ENCODE measurements around the gene TES.

Gene TES

DNA sequence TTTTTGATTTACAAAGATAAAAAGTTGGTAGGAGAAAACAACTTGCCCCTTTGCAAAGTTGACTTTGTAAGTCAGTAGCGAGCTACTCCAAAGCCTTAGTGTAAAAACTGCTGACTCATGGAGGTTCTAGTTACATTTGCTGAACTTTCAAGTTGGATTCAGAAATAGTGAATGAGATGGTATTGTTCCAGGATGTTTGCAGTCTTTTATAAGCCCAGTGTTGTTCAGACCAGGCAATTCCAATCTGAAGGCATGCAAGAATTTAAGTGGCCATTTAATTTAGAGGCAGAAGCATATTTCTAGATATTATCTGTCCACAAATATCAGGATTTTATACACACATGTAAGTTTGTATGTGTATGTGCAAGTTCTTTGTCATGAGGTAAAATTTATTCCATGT lies 21.6 kb downstream of the TES start:
- H3K4me3 ChIP-seq (ENCODE audit: low read depth, low read length): no peak overlapping the region
- no peak overlapping the region for H3K4me2 ChIP-seq (ENCODE audit: low read length)
- no peak overlapping the region for H3K9ac ChIP-seq (ENCODE audit: low read length)
- H2AFZ ChIP-seq (ENCODE audit: insufficient read depth, low read length, poor library complexity): no peak overlapping the region
- no peak overlapping the region for H3K23ac ChIP-seq (ENCODE audit: low read length)
- H4K91ac ChIP-seq (ENCODE audit: low read depth, low read length): no peak overlapping the region
- H2AK5ac ChIP-seq (ENCODE audit: low read length): no peak overlapping the region
- no CpG with 5 or more reads among the region's 1 CpG for WGBS (ENCODE audit: extremely low coverage, insufficient coverage, insufficient read length)
- no peak for DNase-seq
- no peak overlapping the region for H2BK5ac ChIP-seq (ENCODE audit: low read depth, low read length, poor library complexity)
- peaks cover 2 to 3% of the 10 kb centered on the region in 2 experiments for H3K36me3 ChIP-seq (ENCODE audit: control insufficient read depth in 1 of 2, insufficient read depth in 2 of 2, low read length in 2 of 2)
- no peak overlapping the region for H3K18ac ChIP-seq (ENCODE audit: low read length)
- no peaks in the 10 kb centered on the region for H3K9me3 ChIP-seq (ENCODE audit: insufficient read depth, low read depth, low read length)
- H3K27me3 ChIP-seq (ENCODE audit: insufficient read depth, low read length): no peaks in the 10 kb centered on the region
- no peak overlapping the region for H3K14ac ChIP-seq (ENCODE audit: low read length)
- no peak overlapping the region for H2BK120ac ChIP-seq (ENCODE audit: insufficient read depth, low read length, poor library complexity)
- peaks cover 4% of the 10 kb centered on the region for H3K79me2 ChIP-seq (ENCODE audit: control insufficient read depth, insufficient read depth, low read length, poor library complexity)
- peaks cover 2% of the 10 kb centered on the region in 2 experiments for H3K4me1 ChIP-seq (ENCODE audit: control insufficient read depth in 1 of 2, insufficient read depth in 2 of 2, low read length in 2 of 2)
- no peak overlapping the region for H3K4ac ChIP-seq (ENCODE audit: low read depth, low read length)
- no peaks in the 10 kb centered on the region for H3K79me1 ChIP-seq (ENCODE audit: low read length)
- no peak overlapping the region for H4K8ac ChIP-seq (ENCODE audit: low read depth, low read length)
- no peak overlapping the region for H4K12ac ChIP-seq (ENCODE audit: low read depth, low read length)
- no peak overlapping the region for H2BK12ac ChIP-seq (ENCODE audit: low read length)
- H3K27ac ChIP-seq (ENCODE audit: low read depth, low read length): no peak overlapping the region

- Histone ChIP-seq H2BK120ac (ENCODE audit: insufficient read depth, low read length, poor library complexity) (no peak overlapping the region), H3K9me3 (ENCODE audit: insufficient read depth, low read depth, low read length) (no peaks in the 10 kb centered on the region), H3K4me2 (ENCODE audit: low read length) (no peak overlapping the region), H3K4me1 (ENCODE audit: control insufficient read depth in 1 of 2, insufficient read depth in 2 of 2, low read length in 2 of 2) (peaks cover 2% of the 10 kb centered on the region in 2 experiments), H3K18ac (ENCODE audit: low read length) (no peak overlapping the region), H3K4me3 (ENCODE audit: low read depth, low read length) (no peak overlapping the region), H4K91ac (ENCODE audit: low read depth, low read length) (no peak overlapping the region), H3K14ac (ENCODE audit: low read length) (no peak overlapping the region), H3K27me3 (ENCODE audit: insufficient read depth, low read length) (no peaks in the 10 kb centered on the region), H2AFZ (ENCODE audit: insufficient read depth, low read length, poor library complexity) (no peak overlapping the region), H2BK12ac (ENCODE audit: low read length) (no peak overlapping the region), H3K79me2 (ENCODE audit: control insufficient read depth, insufficient read depth, low read length, poor library complexity) (peaks cover 4% of the 10 kb centered on the region), H3K27ac (ENCODE audit: low read depth, low read length) (no peak overlapping the region), H2BK5ac (ENCODE audit: low read depth, low read length, poor library complexity) (no peak overlapping the region), H4K8ac (ENCODE audit: low read depth, low read length) (no peak overlapping the region), H4K12ac (ENCODE audit: low read depth, low read length) (no peak overlapping the region), H3K36me3 (ENCODE audit: control insufficient read depth in 1 of 2, insufficient read depth in 2 of 2, low read length in 2 of 2) (peaks cover 2 to 3% of the 10 kb centered on the region in 2 experiments), H3K23ac (ENCODE audit: low read length) (no peak overlapping the region), H3K9ac (ENCODE audit: low read length) (no peak overlapping the region), H3K4ac (ENCODE audit: low read depth, low read length) (no peak overlapping the region), H3K79me1 (ENCODE audit: low read length) (no peaks in the 10 kb centered on the region), H2AK5ac (ENCODE audit: low read length) (no peak overlapping the region)
- no peak for DNase-seq
Measured at GRCh38 chr7:116232350-116232749, 22.0 kb downstream of the TES start.

DNA sequence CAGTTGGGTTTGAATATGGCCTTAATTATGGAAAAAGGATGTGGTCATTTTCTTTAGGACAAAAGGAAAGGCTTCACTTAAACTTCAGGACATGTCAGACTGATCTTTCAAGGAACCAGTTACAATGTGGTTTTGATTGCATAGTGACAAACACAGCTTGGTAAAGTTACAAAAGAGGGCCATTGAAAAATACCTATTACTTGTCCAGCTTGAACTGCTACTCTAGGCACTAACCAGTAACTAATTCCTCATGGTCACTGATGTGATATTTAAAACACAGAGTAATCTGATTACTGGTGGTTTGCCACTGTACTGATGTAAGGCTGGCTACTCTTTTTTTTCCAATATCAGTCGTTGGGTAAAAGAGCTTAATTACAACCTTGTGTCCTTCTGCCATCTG lies 22.6 kb downstream of the TES start:
- H3K4me1 ChIP-seq (ENCODE audit: control insufficient read depth in 1 of 2, insufficient read depth in 2 of 2, low read length in 2 of 2): peaks cover 2% of the 10 kb centered on the region in 2 experiments
- no CpG with 5 or more reads among the region's 1 CpG for WGBS (ENCODE audit: extremely low coverage, insufficient coverage, insufficient read length)
- H3K9ac ChIP-seq (ENCODE audit: low read length): no peak overlapping the region
- no peak overlapping the region for H4K8ac ChIP-seq (ENCODE audit: low read depth, low read length)
- no peak for DNase-seq
- H2AK5ac ChIP-seq (ENCODE audit: low read length): no peak overlapping the region
- H2BK12ac ChIP-seq (ENCODE audit: low read length): no peak overlapping the region
- no peaks in the 10 kb centered on the region for H3K9me3 ChIP-seq (ENCODE audit: insufficient read depth, low read depth, low read length)
- no peak overlapping the region for H3K4me3 ChIP-seq (ENCODE audit: low read depth, low read length)
- H3K36me3 ChIP-seq (ENCODE audit: control insufficient read depth in 1 of 2, insufficient read depth in 2 of 2, low read length in 2 of 2): peaks cover 2 to 7% of the 10 kb centered on the region in 2 experiments
- H4K12ac ChIP-seq (ENCODE audit: low read depth, low read length): no peak overlapping the region
- H2AFZ ChIP-seq (ENCODE audit: insufficient read depth, low read length, poor library complexity): no peak overlapping the region
- H3K18ac ChIP-seq (ENCODE audit: low read length): no peak overlapping the region
- H3K4ac ChIP-seq (ENCODE audit: low read depth, low read length): no peak overlapping the region
- H3K23ac ChIP-seq (ENCODE audit: low read length): no peak overlapping the region
- no peaks in the 10 kb centered on the region for H3K79me1 ChIP-seq (ENCODE audit: low read length)
- H3K14ac ChIP-seq (ENCODE audit: low read length): no peak overlapping the region
- no peak overlapping the region for H4K91ac ChIP-seq (ENCODE audit: low read depth, low read length)
- H2BK120ac ChIP-seq (ENCODE audit: insufficient read depth, low read length, poor library complexity): no peak overlapping the region
- H3K4me2 ChIP-seq (ENCODE audit: low read length): no peak overlapping the region
- peaks cover 4% of the 10 kb centered on the region for H3K79me2 ChIP-seq (ENCODE audit: control insufficient read depth, insufficient read depth, low read length, poor library complexity)
- H3K27ac ChIP-seq (ENCODE audit: low read depth, low read length): no peak overlapping the region
- no peak overlapping the region for H2BK5ac ChIP-seq (ENCODE audit: low read depth, low read length, poor library complexity)
- H3K27me3 ChIP-seq (ENCODE audit: insufficient read depth, low read length): no peaks in the 10 kb centered on the region

DNA sequence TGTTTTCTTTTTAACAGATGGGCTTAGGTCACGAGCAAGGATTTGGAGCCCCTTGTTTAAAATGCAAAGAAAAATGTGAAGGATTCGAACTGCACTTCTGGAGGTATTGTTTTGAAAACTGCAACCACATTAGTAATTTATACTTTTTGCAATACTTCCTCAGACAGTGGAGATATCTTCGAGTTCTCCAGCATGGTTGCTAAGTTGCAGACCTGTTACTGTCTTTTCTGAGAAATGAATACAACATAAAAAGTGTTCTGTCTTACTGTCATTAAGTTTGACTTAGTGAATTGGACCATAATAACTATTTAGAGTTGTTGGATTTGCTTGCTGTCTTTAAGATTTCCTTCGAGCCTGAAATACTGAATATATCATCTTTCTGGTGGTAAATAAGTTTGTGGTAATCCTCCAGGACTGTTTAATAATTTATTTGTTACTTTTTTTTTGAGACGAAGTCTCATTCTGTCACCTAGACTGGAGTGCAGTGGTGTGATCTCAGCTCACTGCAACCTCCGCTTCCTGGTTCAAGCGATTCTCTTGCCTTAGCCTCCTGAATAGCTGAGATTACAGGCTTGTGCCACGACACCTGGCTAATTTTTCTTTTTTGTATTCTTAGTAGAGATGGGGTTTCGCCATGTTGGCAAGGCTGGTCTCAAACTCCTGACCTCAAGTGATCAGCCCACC lies 24.3 kb downstream of the TES start:
- no peak overlapping the region for H4K8ac ChIP-seq (ENCODE audit: low read depth, low read length)
- no peak for DNase-seq
- H3K27me3 ChIP-seq (ENCODE audit: insufficient read depth, low read length): no peaks in the 10 kb centered on the region
- no peaks in the 10 kb centered on the region for H3K9me3 ChIP-seq (ENCODE audit: insufficient read depth, low read depth, low read length)
- H2AFZ ChIP-seq (ENCODE audit: insufficient read depth, low read length, poor library complexity): no peak overlapping the region
- no peak overlapping the region for H3K14ac ChIP-seq (ENCODE audit: low read length)
- H3K4me3 ChIP-seq (ENCODE audit: low read depth, low read length): no peak overlapping the region
- H3K79me2 ChIP-seq (ENCODE audit: control insufficient read depth, insufficient read depth, low read length, poor library complexity): peaks cover 6% of the 10 kb centered on the region
- H2BK12ac ChIP-seq (ENCODE audit: low read length): no peak overlapping the region
- no peak overlapping the region for H4K12ac ChIP-seq (ENCODE audit: low read depth, low read length)
- no peak overlapping the region for H2BK5ac ChIP-seq (ENCODE audit: low read depth, low read length, poor library complexity)
- no peak overlapping the region for H3K18ac ChIP-seq (ENCODE audit: low read length)
- H2BK120ac ChIP-seq (ENCODE audit: insufficient read depth, low read length, poor library complexity): no peak overlapping the region
- H3K23ac ChIP-seq (ENCODE audit: low read length): no peak overlapping the region
- no peak overlapping the region for H3K9ac ChIP-seq (ENCODE audit: low read length)
- no peak overlapping the region for H3K4me2 ChIP-seq (ENCODE audit: low read length)
- WGBS (ENCODE audit: extremely low coverage, insufficient coverage, insufficient read length): no CpG with 5 or more reads among the region's 9 CpGs
- H3K27ac ChIP-seq (ENCODE audit: low read depth, low read length): no peak overlapping the region
- peaks cover 2% of the 10 kb centered on the region in 2 experiments for H3K4me1 ChIP-seq (ENCODE audit: control insufficient read depth in 1 of 2, insufficient read depth in 2 of 2, low read length in 2 of 2)
- H3K4ac ChIP-seq (ENCODE audit: low read depth, low read length): no peak overlapping the region
- H3K79me1 ChIP-seq (ENCODE audit: low read length): no peaks in the 10 kb centered on the region
- no peak overlapping the region for H4K91ac ChIP-seq (ENCODE audit: low read depth, low read length)
- peaks cover 2 to 17% of the 10 kb centered on the region in 2 experiments for H3K36me3 ChIP-seq (ENCODE audit: control insufficient read depth in 1 of 2, insufficient read depth in 2 of 2, low read length in 2 of 2)
- no peak overlapping the region for H2AK5ac ChIP-seq (ENCODE audit: low read length)

All from trophoblast cell (in vitro differentiated cells and primary cell).